Panc1 (cell line): ENCODE data around the gene PRKCB.

Source experiments
- CTCF ChIP-seq: fragments of 450-650 bp; IDR thresholded peaks from 2 replicates; pipeline ENCODE4 v1.5.1; 2017; ENCODE audit warnings: mild to moderate bottlenecking
- POLR2AphosphoS5 ChIP-seq: IDR thresholded peaks from 2 replicates; pipeline ENCODE4 v1.6.1; 2012; ENCODE audit warnings: mild to moderate bottlenecking, low read depth, low read length, moderate library complexity
- REST ChIP-seq, 2 experiments: IDR thresholded peaks; 2 replicates each; pipeline ENCODE4 v1.6.1; 2011 to 2012; ENCODE audit warnings: low read depth in 2 of 2, control low read depth in 1 of 2, low read length in 1 of 2, mild to moderate bottlenecking in 1 of 2, moderate library complexity in 1 of 2; ENCODE audit not compliant: insufficient read depth in 1 of 2
- SIN3A ChIP-seq: IDR thresholded peaks from 2 replicates; pipeline ENCODE4 v1.6.1; 2012; ENCODE audit warnings: low read depth, mild to moderate bottlenecking, low read length, moderate library complexity, borderline replicate concordance; ENCODE audit not compliant: insufficient read depth

GRCh38 chr16:23976091-23976490 is 140.3 kb downstream of the PRKCB start:
- TF ChIP-seq CTCF (no peak), SIN3A (no peak), POLR2AphosphoS5 (no peak), REST (IDR thresholded peaks at IDR 0.05; ENCODE audit: insufficient read depth in 1 of 2, low read depth in 2 of 2, low read length in 1 of 2) (no peak)
